LNCAP (cell line): ENCODE data around the gene MRPL50.

ENCODE experiments used
- CTCF ChIP-seq: fragments of 450-650 bp; IDR thresholded peaks from 2 replicates; pipeline ENCODE4 v1.5.1; 2017; ENCODE audit warnings: mild to moderate bottlenecking

Gene MRPL50

GRCh38 chr9:101372327-101373118, 25.9 kb downstream of the MRPL50 start:
- no peak for TF ChIP-seq CTCF

GRCh38 chr9:101371813-101372212, 26.6 kb downstream of the MRPL50 start:
- TF ChIP-seq CTCF: no peak

GRCh38 chr9:101369884-101370531, 28.4 kb downstream of the MRPL50 start:
- no peak for TF ChIP-seq CTCF

- no peak for TF ChIP-seq CTCF
These were observed 29.1 kb downstream of the MRPL50 start for GRCh38 chr9:101369286-101369685.

- no peak for TF ChIP-seq CTCF
These were observed 31.1 kb downstream of the MRPL50 start for GRCh38 chr9:101367323-101367722.

- no peak for TF ChIP-seq CTCF
These were observed 32.2 kb downstream of the MRPL50 start for GRCh38 chr9:101366038-101366756.

GRCh38 chr9:101365181-101365580, 33.2 kb downstream of the MRPL50 start:
- TF ChIP-seq CTCF: no peak
